Brain microvascular endothelial cell (primary cell): ENCODE measurements around the gene PSMB10.

Experiments used
- DNase-seq: peaks from one replicate; pipeline ENCODE4 v3.0.0-alpha.2; 2020
- H3K27ac ChIP-seq: fragments of 250-450 bp; sonication (Bioruptor Pico); 2 replicates; pipeline ENCODE4 v1.5.1; 2020; ENCODE audit warnings: mild to moderate bottlenecking, moderate library complexity
- H3K27me3 ChIP-seq: fragments of 250-450 bp; sonication (Bioruptor Pico); replicated peaks from 2 replicates; pipeline ENCODE4 v1.5.1; 2020; ENCODE audit warnings: mild to moderate bottlenecking
- H3K36me3 ChIP-seq: fragments of 250-450 bp; sonication (Bioruptor Pico); replicated peaks from 2 replicates; pipeline ENCODE4 v1.5.1; 2020; ENCODE audit warnings: mild to moderate bottlenecking
- H3K4me3 ChIP-seq: 2 replicates; pipeline ENCODE4 v1.5.1; 2011; ENCODE audit warnings: low read depth, mild to moderate bottlenecking, control low read depth, low read length, moderate library complexity
- in situ Hi-C: cut with HindIII; loops from 2 replicates; pipeline ENCODE4 v1.10.0; 2017; ENCODE audit warnings: low sequenced_read_pairs, low pct_ligation_motif_present
- TF ChIP-seq, protein P1 (sequence below): IDR thresholded peaks from 2 replicates; pipeline ENCODE4 v1.5.1; 2011; ENCODE audit warnings: low read depth, mild to moderate bottlenecking, moderate library complexity, low read length, control low read depth, inconsistent platforms; ENCODE audit errors: missing control alignments

The PSMB10 gene

GRCh38 chr16:67945392-67945933 is 8.8 kb upstream of the PSMB10 start:
- H3K4me3 ChIP-seq: no peak overlapping the region
- TF ChIP-seq, protein P1, sequence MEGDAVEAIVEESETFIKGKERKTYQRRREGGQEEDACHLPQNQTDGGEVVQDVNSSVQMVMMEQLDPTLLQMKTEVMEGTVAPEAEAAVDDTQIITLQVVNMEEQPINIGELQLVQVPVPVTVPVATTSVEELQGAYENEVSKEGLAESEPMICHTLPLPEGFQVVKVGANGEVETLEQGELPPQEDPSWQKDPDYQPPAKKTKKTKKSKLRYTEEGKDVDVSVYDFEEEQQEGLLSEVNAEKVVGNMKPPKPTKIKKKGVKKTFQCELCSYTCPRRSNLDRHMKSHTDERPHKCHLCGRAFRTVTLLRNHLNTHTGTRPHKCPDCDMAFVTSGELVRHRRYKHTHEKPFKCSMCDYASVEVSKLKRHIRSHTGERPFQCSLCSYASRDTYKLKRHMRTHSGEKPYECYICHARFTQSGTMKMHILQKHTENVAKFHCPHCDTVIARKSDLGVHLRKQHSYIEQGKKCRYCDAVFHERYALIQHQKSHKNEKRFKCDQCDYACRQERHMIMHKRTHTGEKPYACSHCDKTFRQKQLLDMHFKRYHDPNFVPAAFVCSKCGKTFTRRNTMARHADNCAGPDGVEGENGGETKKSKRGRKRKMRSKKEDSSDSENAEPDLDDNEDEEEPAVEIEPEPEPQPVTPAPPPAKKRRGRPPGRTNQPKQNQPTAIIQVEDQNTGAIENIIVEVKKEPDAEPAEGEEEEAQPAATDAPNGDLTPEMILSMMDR: no peak
- DNase-seq: no peak
- H3K27me3 ChIP-seq: no peaks in the 10 kb centered on the region
- in situ Hi-C loops: no loop called here
- no peak overlapping the region for H3K27ac ChIP-seq
- H3K36me3 ChIP-seq: peaks cover 91% of the 10 kb centered on the region

DNA sequence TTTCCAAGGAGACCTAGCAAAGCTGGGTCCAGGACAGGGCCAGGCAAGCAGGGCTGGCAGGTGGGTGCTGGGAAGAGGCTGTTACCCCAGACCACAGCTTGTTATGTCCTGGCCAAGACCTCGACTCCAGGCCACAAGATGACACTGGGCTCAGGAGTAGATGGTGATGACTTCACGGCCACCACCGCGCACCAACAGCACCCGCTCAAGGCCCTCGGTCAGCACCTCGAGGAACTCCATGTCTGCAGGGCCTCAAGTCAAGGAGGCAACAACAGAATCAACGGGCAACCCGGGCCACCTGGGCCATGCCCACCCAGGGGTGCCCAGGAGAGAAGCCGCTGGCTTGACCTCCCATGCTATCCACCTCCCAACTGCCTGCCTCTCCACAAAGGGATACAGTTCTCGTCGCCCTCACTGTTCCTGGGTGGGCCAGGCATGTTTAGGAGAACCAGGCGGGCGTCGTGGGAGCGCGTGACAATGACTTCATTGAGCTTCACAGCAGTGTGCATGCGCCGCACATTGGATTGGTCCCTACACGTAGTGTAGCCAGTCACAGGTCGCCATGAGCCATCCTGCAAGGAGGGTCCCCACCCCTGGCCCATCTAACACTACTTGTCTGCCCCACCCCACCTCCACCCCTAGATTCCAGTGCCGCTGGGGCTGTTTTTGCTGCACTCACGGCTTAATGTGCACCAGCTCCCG is 8.2 kb upstream of the PSMB10 start:
- Histone ChIP-seq H3K36me3 (peaks cover 91% of the 10 kb centered on the region), H3K27ac (no peak overlapping the region), H3K4me3 (no peak overlapping the region), H3K27me3 (no peaks in the 10 kb centered on the region)
- TF ChIP-seq, protein P1: no peak
- DNase-seq: no peak
- in situ Hi-C loops: no loop called here

GRCh38 chr16:67943619-67944504 is 7.2 kb upstream of the PSMB10 start, which contains the start of gene LCAT:
Gene LCAT (minus strand): TSS chr16:67944120. CDS start chr16:67944101, 19 bp downstream.
- in situ Hi-C loops: no loop called here
- TF ChIP-seq, protein P1: no peak
- Histone ChIP-seq H3K4me3 (no peak within 1 kb of the TSS), H3K27ac (no peak within 1 kb of the TSS), H3K27me3 (no peaks in the 10 kb centered on the region), H3K36me3 (peaks cover 89% of the 10 kb centered on the region)
- DNase-seq: no peak

DNA sequence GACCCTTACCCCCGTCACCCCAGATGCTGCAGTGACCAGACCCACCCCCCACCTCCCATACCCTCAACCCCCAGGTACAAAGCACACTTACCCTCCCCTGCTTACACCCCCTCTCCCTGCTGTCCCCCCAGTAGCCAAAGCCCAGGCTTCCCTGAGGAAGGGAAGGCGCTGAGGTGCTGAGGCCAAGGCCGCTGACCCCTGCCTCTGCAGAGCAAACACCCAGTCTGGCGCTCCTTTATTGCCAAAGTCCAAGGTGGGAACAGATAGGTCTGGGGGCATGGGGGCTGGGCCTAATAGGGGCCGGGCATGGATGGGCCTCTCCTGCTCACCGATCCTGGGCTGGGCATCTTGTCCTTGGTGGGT is 6.6 kb upstream of the PSMB10 start:
- Histone ChIP-seq H3K27me3 (no peaks in the 10 kb centered on the region), H3K4me3 (no peak overlapping the region), H3K36me3 (peaks cover 83% of the 10 kb centered on the region), H3K27ac (no peak overlapping the region)
- in situ Hi-C loops: no loop called here
- DNase-seq: no peak
- TF ChIP-seq, protein P1: no peak

GRCh38 chr16:67942510-67943255 is 6.0 kb upstream of the PSMB10 start:
- peaks cover 78% of the 10 kb centered on the region for H3K36me3 ChIP-seq
- H3K27me3 ChIP-seq: no peaks in the 10 kb centered on the region
- no peak overlapping the region for H3K27ac ChIP-seq
- no peak for DNase-seq
- no peak overlapping the region for H3K4me3 ChIP-seq
- in situ Hi-C loops: no loop called here
- TF ChIP-seq, protein P1: no peak
